Measurements from ENCODE around the gene IRX2. TPM values are rescaled to one million over a fixed set of nuclear protein-coding genes. Genes with fewer than 3 reads are reported as not detected.

IRX2 gene
- total and polyA plus RNA-seq, 2 of the 4 experiments (the other 2 are of a cell fraction): 0.36 to 0.97 TPM

GRCh38 chr5:2722901-2723300, 28.6 kb downstream of the IRX2 start:
- no TSS peak for BruUV-seq (replicated peaks)
- no CpG with 5 or more reads among the region's 7 CpGs for WGBS, 2 experiments (ENCODE audit: extremely low coverage in 2 of 2, insufficient read length in 1 of 2)
- Histone ChIP-seq H3K9me1 (ENCODE audit: insufficient read depth, low read length) (no peaks in the 10 kb centered on the region), H2AK9ac (replicated peaks; ENCODE audit: low read depth, low read length, poor library complexity) (no peak overlapping the region), H3K18ac (ENCODE audit: low read depth, low read length) (no peak overlapping the region), H3K4me1 (ENCODE audit: control insufficient read depth, insufficient read depth, low read length) (no peaks in the 10 kb centered on the region), H3K14ac (replicated peaks; ENCODE audit: low read depth, low read length) (no peak overlapping the region), H2BK5ac (ENCODE audit: low read depth, low read length, poor library complexity, severe bottlenecking) (no peak overlapping the region), H4K5ac (ENCODE audit: low read depth, low read length) (no peak overlapping the region), H3K23ac (ENCODE audit: low read depth, low read length) (no peak overlapping the region), H3K9ac (ENCODE audit: low read depth, low read length) (no peak overlapping the region), H2BK15ac (ENCODE audit: low read depth, low read length) (no peak overlapping the region), H2AK5ac (ENCODE audit: low read depth, low read length) (no peak overlapping the region), H4K20me1 (ENCODE audit: insufficient read depth, low read length) (no peaks in the 10 kb centered on the region), H3K27me3 (ENCODE audit: control insufficient read depth, insufficient read depth, low read length) (no peaks in the 10 kb centered on the region), H2BK20ac (ENCODE audit: low read depth, low read length) (no peak overlapping the region), H4K8ac (ENCODE audit: low read depth in 2 of 2, low read length in 2 of 2) (no peak overlapping the region), H2AFZ (replicated peaks; ENCODE audit: low read length, poor library complexity) (no peak overlapping the region), H3K36me3 (ENCODE audit: control insufficient read depth, insufficient read depth, low read length) (no peaks in the 10 kb centered on the region), H3K27ac (ENCODE audit: insufficient read depth, low read length) (no peak overlapping the region), H3K4me3 (ENCODE audit: insufficient read depth, low read depth, low read length) (no peak overlapping the region), H2BK120ac (ENCODE audit: low read depth, low read length) (no peak overlapping the region), H3K4me2 (ENCODE audit: low read depth, low read length) (no peak overlapping the region), H3K79me1 (ENCODE audit: low read depth in 1 of 2, low read length in 2 of 2) (no peaks in the 10 kb centered on the region), H3K4ac (ENCODE audit: low read depth, low read length) (no peak overlapping the region), H4K91ac (ENCODE audit: insufficient read depth, low read depth, low read length) (no peak overlapping the region), H3K9me3 (ENCODE audit: control insufficient read depth, insufficient read depth, low read length) (peaks cover 12% of the 10 kb centered on the region; the same call in 1 of the 2 replicates), H3K56ac (ENCODE audit: extremely low read depth, insufficient read depth, low read length) (no peak overlapping the region)
- ATAC-seq (ENCODE audit: low read depth) (no peak), DNase-seq (no peak)
- CTCF ChIA-PET: interaction anchor here (0.6 kb wide), 1 partner anchor 1841 kb away, joined by 6 read pairs; no protein-coding TSS in a partner anchor
- POLR2A ChIA-PET (ENCODE audit: unreplicated experiment): no interaction called here
- in situ Hi-C loops (cut with MboI; ENCODE audit: low sequenced_read_pairs) (no loop called here), intact Hi-C loops (cut with micrococcal nuclease) (no loop called here), dilution Hi-C loops (cut with HindIII; ENCODE audit: low sequenced_read_pairs, unreplicated experiment) (no loop called here)
- TF ChIP-seq MXI1 (IDR thresholded peaks at IDR 0.05; ENCODE audit: borderline replicate concordance, low read depth, low read length) (no peak), RAD21 (IDR thresholded peaks at IDR 0.05; ENCODE audit: low read length) (no peak), NFE2L2 (IDR thresholded peaks at IDR 0.05; ENCODE audit: low read depth, low read length) (no peak), SMC3 (IDR thresholded peaks at IDR 0.05; ENCODE audit: low read depth, low read length) (no peak), BHLHE40 (IDR thresholded peaks at IDR 0.05; ENCODE audit: low read depth, low read length) (no peak), RFX5 (IDR thresholded peaks at IDR 0.05; ENCODE audit: low read depth, low read length) (no peak), MAZ (IDR thresholded peaks at IDR 0.05; ENCODE audit: borderline replicate concordance, low read depth, low read length) (no peak)
